ENCODE measurements around the gene HCN1.

Gene HCN1

GRCh38 chr5:45408067-45408466 is 288.1 kb downstream of the HCN1 start:
- no peak for FAIRE-seq
- no peak for TF ChIP-seq CTCF (IDR thresholded peaks at IDR 0.05; ENCODE audit: insufficient read depth, missing control alignments)
- DNase-seq (ENCODE audit: insufficient read length, low spot score) = no peak

GRCh38 chr5:45402804-45403455 is 293.2 kb downstream of the HCN1 start:
- FAIRE-seq (no peak), DNase-seq (ENCODE audit: insufficient read length, low spot score) (no peak)
- TF ChIP-seq CTCF (IDR thresholded peaks at IDR 0.05; ENCODE audit: insufficient read depth, missing control alignments) = no peak

GRCh38 chr5:45399041-45399440 is 297.1 kb downstream of the HCN1 start:
- FAIRE-seq = no peak
- DNase-seq (ENCODE audit: insufficient read length, low spot score) = no peak
- TF ChIP-seq CTCF (IDR thresholded peaks at IDR 0.05; ENCODE audit: insufficient read depth, missing control alignments) = no peak

- FAIRE-seq (no peak), DNase-seq (ENCODE audit: insufficient read length, low spot score) (no peak)
These were observed 310.7 kb downstream of the HCN1 start for GRCh38 chr5:45385321-45386058.

GRCh38 chr5:45383985-45384384 is 312.2 kb downstream of the HCN1 start:
- no peak for FAIRE-seq
- no peak for TF ChIP-seq CTCF (IDR thresholded peaks at IDR 0.05; ENCODE audit: insufficient read depth, missing control alignments)
- no peak for DNase-seq (ENCODE audit: insufficient read length, low spot score)

More at GRCh38 chr5:45385321-45386058, 310.7 kb downstream of the HCN1 start:
- no peak for TF ChIP-seq CTCF (IDR thresholded peaks at IDR 0.05; ENCODE audit: insufficient read depth, missing control alignments)

- no peak for FAIRE-seq
- no peak for TF ChIP-seq CTCF (IDR thresholded peaks at IDR 0.05; ENCODE audit: insufficient read depth, missing control alignments)
- DNase-seq (ENCODE audit: insufficient read length, low spot score) = no peak
These were observed 313.6 kb downstream of the HCN1 start for GRCh38 chr5:45382583-45382982.

- DNase-seq (ENCODE audit: insufficient read length, low spot score) = no peak
- no peak for TF ChIP-seq CTCF (IDR thresholded peaks at IDR 0.05; ENCODE audit: insufficient read depth, missing control alignments)
- no peak for FAIRE-seq
These were observed 319.8 kb downstream of the HCN1 start for GRCh38 chr5:45376417-45376816.

Measured in D721Med (cell line).